ENCODE data around the gene RAB30. TPM values are rescaled to one million over a fixed set of nuclear protein-coding genes. Genes with fewer than 3 reads are reported as not detected.

RAB30 gene
- total RNA-seq, 1 experiment from 2014 or later, result 1.5 TPM

GRCh38 chr11:82936261-82936660 lies 135.4 kb downstream of the RAB30 start:
- intact Hi-C loops (cut with micrococcal nuclease; ENCODE audit: unreplicated experiment), result no loop called here
- H3K27ac Mint-ChIP-seq (ENCODE audit: unreplicated experiment), result no peak overlapping the region
- no peaks in the 10 kb centered on the region for H3K9me3 Mint-ChIP-seq (ENCODE audit: low read depth, unreplicated experiment)
- no peaks in the 10 kb centered on the region for H3K4me1 Mint-ChIP-seq (ENCODE audit: low read depth, unreplicated experiment)
- DNase-seq, result no peak
- no TSS peak for BruUV-seq (replicated peaks)
- CTCF ChIA-PET, result no interaction called here
- no peak for TF ChIP-seq CTCF (IDR thresholded peaks at IDR 0.05; ENCODE audit: unreplicated experiment)
- H3K4me3 Mint-ChIP-seq (ENCODE audit: low read depth, unreplicated experiment), result no peak overlapping the region
- H3K36me3 Mint-ChIP-seq (ENCODE audit: insufficient read depth, unreplicated experiment), result no peaks in the 10 kb centered on the region
- H3K27me3 Mint-ChIP-seq (ENCODE audit: unreplicated experiment), result no peaks in the 10 kb centered on the region

DNA sequence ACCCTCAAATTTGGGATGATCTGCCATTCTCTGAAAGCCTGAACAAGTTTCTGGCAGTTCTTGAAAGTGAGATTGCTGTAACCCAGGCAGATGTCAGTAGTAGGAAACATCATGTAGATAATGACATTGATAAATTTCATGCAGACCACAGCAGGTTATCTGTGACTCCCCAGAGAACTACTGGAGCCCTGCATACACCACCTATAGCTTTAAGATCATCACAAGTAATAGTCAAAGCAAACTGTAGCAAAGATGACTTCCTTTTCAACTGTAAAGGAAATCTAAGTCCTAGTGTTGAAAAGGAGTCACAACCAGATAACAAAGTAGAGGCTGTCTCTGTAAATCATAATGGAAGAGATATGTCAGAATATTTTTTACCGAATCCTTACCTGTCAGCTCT lies 139.1 kb downstream of the RAB30 start:
- Mint-ChIP-seq H3K4me3 (ENCODE audit: low read depth, unreplicated experiment) (no peak overlapping the region), H3K36me3 (ENCODE audit: insufficient read depth, unreplicated experiment) (no peaks in the 10 kb centered on the region), H3K27me3 (ENCODE audit: unreplicated experiment) (no peaks in the 10 kb centered on the region), H3K4me1 (ENCODE audit: low read depth, unreplicated experiment) (no peaks in the 10 kb centered on the region), H3K9me3 (ENCODE audit: low read depth, unreplicated experiment) (no peaks in the 10 kb centered on the region), H3K27ac (ENCODE audit: unreplicated experiment) (no peak overlapping the region)
- BruUV-seq (replicated peaks), result no TSS peak
- intact Hi-C loops (cut with micrococcal nuclease; ENCODE audit: unreplicated experiment), result no loop called here
- CTCF ChIA-PET, result no interaction called here
- no peak for TF ChIP-seq CTCF (IDR thresholded peaks at IDR 0.05; ENCODE audit: unreplicated experiment)
- DNase-seq, result no peak

GRCh38 chr11:82930734-82931133 lies 141.0 kb downstream of the RAB30 start:
- no TSS peak for BruUV-seq (replicated peaks)
- intact Hi-C loops (cut with micrococcal nuclease; ENCODE audit: unreplicated experiment), result no loop called here
- Mint-ChIP-seq H3K27me3 (ENCODE audit: unreplicated experiment) (no peaks in the 10 kb centered on the region), H3K9me3 (ENCODE audit: low read depth, unreplicated experiment) (no peaks in the 10 kb centered on the region), H3K4me3 (ENCODE audit: low read depth, unreplicated experiment) (no peak overlapping the region), H3K36me3 (ENCODE audit: insufficient read depth, unreplicated experiment) (no peaks in the 10 kb centered on the region), H3K4me1 (ENCODE audit: low read depth, unreplicated experiment) (no peaks in the 10 kb centered on the region), H3K27ac (ENCODE audit: unreplicated experiment) (no peak overlapping the region)
- DNase-seq, result no peak
- CTCF ChIA-PET, result no interaction called here
- TF ChIP-seq CTCF (IDR thresholded peaks at IDR 0.05; ENCODE audit: unreplicated experiment), result no peak

DNA sequence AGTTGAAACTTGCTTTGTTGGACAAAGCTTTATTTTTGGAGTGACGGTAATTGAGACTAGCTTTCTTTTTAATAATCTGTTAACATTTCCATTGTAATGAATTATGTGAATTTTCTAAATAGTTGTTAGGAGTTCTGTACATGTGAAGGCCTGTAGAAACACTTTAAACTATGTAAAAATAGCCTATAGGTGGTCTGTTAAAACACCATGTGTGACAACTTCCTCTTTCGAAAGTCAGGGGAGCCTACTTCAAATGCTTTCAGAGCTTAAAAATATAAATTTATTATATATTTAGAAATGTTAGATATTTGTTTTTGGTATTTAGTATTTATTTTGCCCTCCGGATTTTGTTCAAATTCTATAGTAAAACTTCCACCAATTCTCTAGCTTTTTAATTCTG lies 141.5 kb downstream of the RAB30 start:
- H3K4me3 Mint-ChIP-seq (ENCODE audit: low read depth, unreplicated experiment), result no peak overlapping the region
- no peaks in the 10 kb centered on the region for H3K9me3 Mint-ChIP-seq (ENCODE audit: low read depth, unreplicated experiment)
- no peaks in the 10 kb centered on the region for H3K4me1 Mint-ChIP-seq (ENCODE audit: low read depth, unreplicated experiment)
- DNase-seq, result no peak
- no peak overlapping the region for H3K27ac Mint-ChIP-seq (ENCODE audit: unreplicated experiment)
- intact Hi-C loops (cut with micrococcal nuclease; ENCODE audit: unreplicated experiment), result no loop called here
- H3K27me3 Mint-ChIP-seq (ENCODE audit: unreplicated experiment), result no peaks in the 10 kb centered on the region
- BruUV-seq (replicated peaks), result no TSS peak
- CTCF ChIA-PET, result no interaction called here
- no peaks in the 10 kb centered on the region for H3K36me3 Mint-ChIP-seq (ENCODE audit: insufficient read depth, unreplicated experiment)
- no peak for TF ChIP-seq CTCF (IDR thresholded peaks at IDR 0.05; ENCODE audit: unreplicated experiment)

- H3K4me1 Mint-ChIP-seq (ENCODE audit: low read depth, unreplicated experiment), result no peaks in the 10 kb centered on the region
- no peak for TF ChIP-seq CTCF (IDR thresholded peaks at IDR 0.05; ENCODE audit: unreplicated experiment)
- no peaks in the 10 kb centered on the region for H3K9me3 Mint-ChIP-seq (ENCODE audit: low read depth, unreplicated experiment)
- H3K27me3 Mint-ChIP-seq (ENCODE audit: unreplicated experiment), result no peaks in the 10 kb centered on the region
- no peaks in the 10 kb centered on the region for H3K36me3 Mint-ChIP-seq (ENCODE audit: insufficient read depth, unreplicated experiment)
- H3K4me3 Mint-ChIP-seq (ENCODE audit: low read depth, unreplicated experiment), result no peak overlapping the region
- no TSS peak for BruUV-seq (replicated peaks)
- DNase-seq, result no peak
- intact Hi-C loops (cut with micrococcal nuclease; ENCODE audit: unreplicated experiment), result no loop called here
- CTCF ChIA-PET, result no interaction called here
- no peak overlapping the region for H3K27ac Mint-ChIP-seq (ENCODE audit: unreplicated experiment)
These were observed 142.6 kb downstream of the RAB30 start for GRCh38 chr11:82929121-82929520.

All from Calu3 (cell line).